SK-N-SH (cell line): Measurements from ENCODE around the gene TNRC6C. TPM values are rescaled to one million over a fixed set of nuclear protein-coding genes. Genes with fewer than 3 reads are reported as not detected.

ENCODE experiments used
- CTCF ChIA-PET: fragments of 300-600, 350-600 bp; formaldehyde crosslinking; extraction: SDS; loops from one replicate; lab custom pipeline; 2021; lab: Yijun Ruan, JAX
- POLR2A ChIA-PET: fragments of 350-600 bp; sonication (Branson Sonifier 250); formaldehyde crosslinking; extraction: SDS; loops from one replicate; lab custom pipeline; 2020; ENCODE audit warnings: antibody characterized with exemption, inconsistent platforms; lab: Yijun Ruan, JAX
- DNase-seq: peaks from one replicate; pipeline ENCODE4 v3.0.0; 2012
- H2AFZ ChIP-seq: fragments of 200-600 bp; sonication (generic); 2 replicates; pipeline ENCODE4 v1.8.1; 2016; ENCODE audit warnings: antibody characterized with exemption, mild to moderate bottlenecking, low read depth
- H3F3A ChIP-seq: fragments of 200-600 bp; sonication (generic); replicated peaks from 2 replicates; pipeline ENCODE3; 2016; ENCODE audit warnings: antibody characterized with exemption, mild to moderate bottlenecking; ENCODE audit not compliant: insufficient read depth
- H3K27ac ChIP-seq, 2 experiments: fragments of 200-500 bp in 1 of 2; fragments of 200-600 bp in 1 of 2; sonication (Bioruptor generic) in 1 of 2; sonication (generic), shearing (Covaris generic) in 1 of 2; 2 replicates each; pipeline versions ENCODE4 v1.5.1 to v1.6.1; 2014 to 2016; ENCODE audit warnings: low read depth in 2 of 2, inconsistent platforms in 1 of 2, low read length in 1 of 2, mild to moderate bottlenecking in 1 of 2, mixed read lengths in 1 of 2
- H3K27me3 ChIP-seq: fragments of 200-600 bp; sonication (generic), shearing (Covaris generic); 2 replicates; pipeline ENCODE4 v1.6.1; 2016; ENCODE audit warnings: mixed run types; ENCODE audit not compliant: insufficient read depth
- H3K36me3 ChIP-seq, 2 experiments: fragments of 200-500 bp in 1 of 2; fragments of 200-600 bp in 1 of 2; sonication (Bioruptor generic) in 1 of 2; sonication (generic) in 1 of 2; replicated peaks in 1 of 2; 2 replicates each; pipeline versions ENCODE3 to v1.5.1; 2014 to 2016; ENCODE audit warnings: low read length in 1 of 2, mild to moderate bottlenecking in 1 of 2; ENCODE audit not compliant: insufficient read depth in 2 of 2, control insufficient read depth in 1 of 2
- H3K4me1 ChIP-seq, 2 experiments: fragments of 200-500 bp in 1 of 2; fragments of 200-600 bp in 1 of 2; sonication (Bioruptor generic) in 1 of 2; sonication (generic), shearing (Covaris generic) in 1 of 2; 2 replicates each; pipeline versions ENCODE4 v1.5.1 to v1.6.1; 2014 to 2016; ENCODE audit warnings: low read depth in 1 of 2, low read length in 1 of 2, mixed run types in 1 of 2; ENCODE audit not compliant: insufficient read depth in 2 of 2, control insufficient read depth in 1 of 2
- H3K4me2 ChIP-seq: fragments of 200-600 bp; sonication (generic), shearing (Covaris generic); 2 replicates; pipeline ENCODE4 v1.6.1; 2017; ENCODE audit warnings: mixed run types
- H3K4me3 ChIP-seq, 2 experiments: fragments of 200-500 bp in 1 of 2; fragments of 200-600 bp in 1 of 2; sonication (Bioruptor generic) in 1 of 2; sonication (generic), shearing (Covaris generic) in 1 of 2; 2 replicates each; pipeline versions ENCODE4 v1.5.1 to v1.8.1; 2014 to 2016; ENCODE audit warnings: low read depth in 2 of 2, inconsistent platforms in 1 of 2, low read length in 1 of 2, mild to moderate bottlenecking in 1 of 2, mixed read lengths in 1 of 2, moderate library complexity in 1 of 2
- H3K79me2 ChIP-seq: fragments of 200-600 bp; sonication (generic); 2 replicates; pipeline ENCODE4 v1.8.1; 2017; ENCODE audit warnings: mild to moderate bottlenecking; ENCODE audit not compliant: insufficient read depth
- H3K9ac ChIP-seq: fragments of 200-600 bp; sonication (generic); 2 replicates; pipeline ENCODE4 v1.6.1; 2017; ENCODE audit warnings: mixed run types
- H3K9me2 ChIP-seq: fragments of 200-600 bp; sonication (generic); 2 replicates; pipeline ENCODE4 v1.6.1; 2017; ENCODE audit warnings: mixed run types
- H3K9me3 ChIP-seq: fragments of 200-600 bp; sonication (generic); 2 replicates; pipeline ENCODE4 v1.6.1; 2017; ENCODE audit warnings: mixed run types, mild to moderate bottlenecking, moderate library complexity
- H4K20me1 ChIP-seq: fragments of 200-600 bp; sonication (generic); 2 replicates; pipeline ENCODE4 v1.6.1; 2017; ENCODE audit warnings: mild to moderate bottlenecking, mixed run types; ENCODE audit not compliant: insufficient read depth
- FOXM1 ChIP-seq: IDR thresholded peaks from 2 replicates; pipeline ENCODE4 v1.4.0; 2012; ENCODE audit warnings: low read depth, mild to moderate bottlenecking
- GABPA ChIP-seq: IDR thresholded peaks from 2 replicates; pipeline ENCODE4 v1.4.0; 2012; ENCODE audit warnings: low read depth, mild to moderate bottlenecking
- MEF2A ChIP-seq: IDR thresholded peaks from 2 replicates; pipeline ENCODE4 v1.4.0; 2012; ENCODE audit warnings: low read depth, borderline replicate concordance
- MXI1 ChIP-seq: IDR thresholded peaks from 2 replicates; pipeline ENCODE4 v1.6.1; 2012; ENCODE audit warnings: mild to moderate bottlenecking, low read depth, low read length, improper control_type of control experiment
- NFIC ChIP-seq: IDR thresholded peaks from 2 replicates; pipeline ENCODE4 v1.4.0; 2012; ENCODE audit warnings: borderline replicate concordance
- NRF1 ChIP-seq: IDR thresholded peaks from 2 replicates; pipeline ENCODE4 v1.6.1; 2012; ENCODE audit warnings: low read depth, mild to moderate bottlenecking, low read length
- RXRA ChIP-seq: IDR thresholded peaks from 2 replicates; pipeline ENCODE4 v1.4.0; 2012; ENCODE audit warnings: low read depth, mild to moderate bottlenecking, borderline replicate concordance
- TEAD4 ChIP-seq: IDR thresholded peaks from 2 replicates; pipeline ENCODE4 v1.4.0; 2012; ENCODE audit warnings: mild to moderate bottlenecking, borderline replicate concordance; ENCODE audit not compliant: insufficient read depth
- YY1 ChIP-seq: IDR thresholded peaks from 2 replicates; pipeline ENCODE4 v1.4.0; 2012; ENCODE audit warnings: low read depth, mild to moderate bottlenecking
- WGBS: methylation state at CpG from one replicate; pipeline ENCODE4 v1.1.6; 2017; ENCODE audit warnings: low lambda C conversion rate; 5-methylcytosine and 5-hydroxymethylcytosine counted together
- polyA plus RNA-seq, 3 experiments: library from polyadenylated mRNA; depleted of rRNA; stranded (reverse); fragments of >200 nt; gene quantifications; 2 replicates each; pipeline ENCODE4 v1.2.3, GENCODE V29; 2012
- TF ChIP-seq, protein P1 (sequence below): fragments of 150-350 bp; IDR thresholded peaks from 2 replicates; pipeline ENCODE4 v1.6.1; 2016; ENCODE audit warnings: mild to moderate bottlenecking, low read depth, low read length
- TF ChIP-seq, protein P2 (sequence below): fragments of 200-600 bp; sonication (generic); IDR thresholded peaks from 2 replicates; pipeline ENCODE4 v1.6.1; 2017; ENCODE audit warnings: antibody characterized with exemption, mild to moderate bottlenecking, moderate library complexity
- TF ChIP-seq, protein P3 (sequence below): IDR thresholded peaks from 2 replicates; pipeline ENCODE4 v1.6.1; 2012; ENCODE audit warnings: mild to moderate bottlenecking, low read depth, low read length, moderate library complexity
- TF ChIP-seq, protein P4 (sequence below): fragments of 150-350 bp; IDR thresholded peaks from 2 replicates; pipeline ENCODE4 v1.6.1; 2017; ENCODE audit warnings: antibody characterized with exemption, low read length, low read depth, borderline replicate concordance

TNRC6C gene
- polyA plus RNA-seq, 1 of the 3 experiments (the other 2 are of a cell fraction) = 2.2 TPM

DNA sequence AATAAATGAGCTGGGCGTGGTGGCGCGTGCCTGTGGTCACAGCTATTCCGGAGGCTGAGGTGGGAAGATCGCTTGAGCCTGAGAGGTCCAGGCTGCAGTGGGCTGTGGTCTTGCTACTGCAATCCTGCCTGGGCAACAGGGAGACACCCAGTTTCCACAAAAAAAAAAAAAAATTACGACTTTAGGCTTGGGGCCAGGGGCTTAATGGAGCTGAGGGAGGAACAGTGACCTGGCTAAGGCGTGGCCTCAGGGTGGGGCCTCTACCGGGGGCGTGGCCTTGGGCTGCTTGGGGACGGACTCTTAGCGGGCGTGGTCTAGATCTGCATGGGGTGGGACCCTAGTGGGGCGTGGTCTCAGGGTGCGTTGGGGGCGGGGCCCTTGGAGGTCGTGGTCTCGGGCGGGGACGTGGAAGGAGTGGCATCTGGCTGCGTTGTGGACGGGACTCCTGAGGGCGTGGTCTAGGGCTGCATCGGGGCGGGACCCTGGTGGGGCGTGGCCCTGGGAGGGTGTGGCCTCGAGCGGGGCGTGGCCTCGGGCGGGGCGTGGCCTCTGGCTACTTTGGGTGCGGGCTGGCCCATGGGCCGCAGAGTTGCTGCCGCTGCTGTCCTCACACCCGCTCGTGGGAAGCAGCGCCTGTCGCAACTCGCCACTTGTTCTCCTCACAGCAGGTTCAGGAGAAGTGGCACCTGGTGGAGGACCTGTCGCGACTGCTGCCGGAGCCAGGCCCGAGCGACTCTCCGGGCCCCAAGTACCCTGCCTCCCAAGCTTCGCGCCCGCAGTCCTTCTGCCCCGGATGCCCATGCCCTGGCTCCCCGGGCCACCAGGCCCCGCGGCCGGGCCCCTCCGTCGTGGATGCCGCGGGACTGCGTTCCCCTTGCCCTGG lies 181.9 kb downstream of the TNRC6C start:
- ChIA-PET CTCF (interaction anchor here (0.8 to 1.8 kb wide), 4 partner anchors 28 to 111 kb away, joined by 3 to 10 read pairs (median 4); partner anchors contain the start of gene SYNGR2), POLR2A (interaction anchor here (0.6 kb wide), 2 partner anchors 9 to 244 kb away, joined by 3 read pairs; no protein-coding TSS in a partner anchor)

More for the DNA sequence above, 181.9 kb downstream of the TNRC6C start:
- WGBS = 61% methylated on average over 41 of the region's 58 CpGs
- Histone ChIP-seq H3K4me2 (no peak overlapping the region), H3K27ac (no peak overlapping the region), H3K9me2 (no peaks in the 10 kb centered on the region), H2AFZ (no peak overlapping the region; the same call in 1 of the 2 replicates), H3K4me3 (no peak overlapping the region), H3F3A (peaks cover 3% of the 10 kb centered on the region), H3K27me3 (no peaks in the 10 kb centered on the region), H3K79me2 (no peaks in the 10 kb centered on the region), H4K20me1 (no peaks in the 10 kb centered on the region), H3K36me3 (no peaks in the 10 kb centered on the region), H3K4me1 (peaks cover 4 to 19% of the 10 kb centered on the region in 2 experiments; a peak in 2 of 4 replicates), H3K9ac (no peak overlapping the region), H3K9me3 (no peaks in the 10 kb centered on the region)
- DNase-seq = peak; percentile 96
- no peak for TF ChIP-seq GABPA
- TF ChIP-seq NFIC = no peak
- TF ChIP-seq, protein P1, sequence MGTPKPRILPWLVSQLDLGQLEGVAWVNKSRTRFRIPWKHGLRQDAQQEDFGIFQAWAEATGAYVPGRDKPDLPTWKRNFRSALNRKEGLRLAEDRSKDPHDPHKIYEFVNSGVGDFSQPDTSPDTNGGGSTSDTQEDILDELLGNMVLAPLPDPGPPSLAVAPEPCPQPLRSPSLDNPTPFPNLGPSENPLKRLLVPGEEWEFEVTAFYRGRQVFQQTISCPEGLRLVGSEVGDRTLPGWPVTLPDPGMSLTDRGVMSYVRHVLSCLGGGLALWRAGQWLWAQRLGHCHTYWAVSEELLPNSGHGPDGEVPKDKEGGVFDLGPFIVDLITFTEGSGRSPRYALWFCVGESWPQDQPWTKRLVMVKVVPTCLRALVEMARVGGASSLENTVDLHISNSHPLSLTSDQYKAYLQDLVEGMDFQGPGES = no peak
- TF ChIP-seq FOXM1 = no peak
- TF ChIP-seq, protein P2, sequence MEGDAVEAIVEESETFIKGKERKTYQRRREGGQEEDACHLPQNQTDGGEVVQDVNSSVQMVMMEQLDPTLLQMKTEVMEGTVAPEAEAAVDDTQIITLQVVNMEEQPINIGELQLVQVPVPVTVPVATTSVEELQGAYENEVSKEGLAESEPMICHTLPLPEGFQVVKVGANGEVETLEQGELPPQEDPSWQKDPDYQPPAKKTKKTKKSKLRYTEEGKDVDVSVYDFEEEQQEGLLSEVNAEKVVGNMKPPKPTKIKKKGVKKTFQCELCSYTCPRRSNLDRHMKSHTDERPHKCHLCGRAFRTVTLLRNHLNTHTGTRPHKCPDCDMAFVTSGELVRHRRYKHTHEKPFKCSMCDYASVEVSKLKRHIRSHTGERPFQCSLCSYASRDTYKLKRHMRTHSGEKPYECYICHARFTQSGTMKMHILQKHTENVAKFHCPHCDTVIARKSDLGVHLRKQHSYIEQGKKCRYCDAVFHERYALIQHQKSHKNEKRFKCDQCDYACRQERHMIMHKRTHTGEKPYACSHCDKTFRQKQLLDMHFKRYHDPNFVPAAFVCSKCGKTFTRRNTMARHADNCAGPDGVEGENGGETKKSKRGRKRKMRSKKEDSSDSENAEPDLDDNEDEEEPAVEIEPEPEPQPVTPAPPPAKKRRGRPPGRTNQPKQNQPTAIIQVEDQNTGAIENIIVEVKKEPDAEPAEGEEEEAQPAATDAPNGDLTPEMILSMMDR = no peak
- TF ChIP-seq, protein P3, sequence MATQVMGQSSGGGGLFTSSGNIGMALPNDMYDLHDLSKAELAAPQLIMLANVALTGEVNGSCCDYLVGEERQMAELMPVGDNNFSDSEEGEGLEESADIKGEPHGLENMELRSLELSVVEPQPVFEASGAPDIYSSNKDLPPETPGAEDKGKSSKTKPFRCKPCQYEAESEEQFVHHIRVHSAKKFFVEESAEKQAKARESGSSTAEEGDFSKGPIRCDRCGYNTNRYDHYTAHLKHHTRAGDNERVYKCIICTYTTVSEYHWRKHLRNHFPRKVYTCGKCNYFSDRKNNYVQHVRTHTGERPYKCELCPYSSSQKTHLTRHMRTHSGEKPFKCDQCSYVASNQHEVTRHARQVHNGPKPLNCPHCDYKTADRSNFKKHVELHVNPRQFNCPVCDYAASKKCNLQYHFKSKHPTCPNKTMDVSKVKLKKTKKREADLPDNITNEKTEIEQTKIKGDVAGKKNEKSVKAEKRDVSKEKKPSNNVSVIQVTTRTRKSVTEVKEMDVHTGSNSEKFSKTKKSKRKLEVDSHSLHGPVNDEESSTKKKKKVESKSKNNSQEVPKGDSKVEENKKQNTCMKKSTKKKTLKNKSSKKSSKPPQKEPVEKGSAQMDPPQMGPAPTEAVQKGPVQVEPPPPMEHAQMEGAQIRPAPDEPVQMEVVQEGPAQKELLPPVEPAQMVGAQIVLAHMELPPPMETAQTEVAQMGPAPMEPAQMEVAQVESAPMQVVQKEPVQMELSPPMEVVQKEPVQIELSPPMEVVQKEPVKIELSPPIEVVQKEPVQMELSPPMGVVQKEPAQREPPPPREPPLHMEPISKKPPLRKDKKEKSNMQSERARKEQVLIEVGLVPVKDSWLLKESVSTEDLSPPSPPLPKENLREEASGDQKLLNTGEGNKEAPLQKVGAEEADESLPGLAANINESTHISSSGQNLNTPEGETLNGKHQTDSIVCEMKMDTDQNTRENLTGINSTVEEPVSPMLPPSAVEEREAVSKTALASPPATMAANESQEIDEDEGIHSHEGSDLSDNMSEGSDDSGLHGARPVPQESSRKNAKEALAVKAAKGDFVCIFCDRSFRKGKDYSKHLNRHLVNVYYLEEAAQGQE = no peak
- TF ChIP-seq MXI1 = no peak
- TF ChIP-seq RXRA = no peak
- no peak for TF ChIP-seq NRF1
- TF ChIP-seq, protein P4, sequence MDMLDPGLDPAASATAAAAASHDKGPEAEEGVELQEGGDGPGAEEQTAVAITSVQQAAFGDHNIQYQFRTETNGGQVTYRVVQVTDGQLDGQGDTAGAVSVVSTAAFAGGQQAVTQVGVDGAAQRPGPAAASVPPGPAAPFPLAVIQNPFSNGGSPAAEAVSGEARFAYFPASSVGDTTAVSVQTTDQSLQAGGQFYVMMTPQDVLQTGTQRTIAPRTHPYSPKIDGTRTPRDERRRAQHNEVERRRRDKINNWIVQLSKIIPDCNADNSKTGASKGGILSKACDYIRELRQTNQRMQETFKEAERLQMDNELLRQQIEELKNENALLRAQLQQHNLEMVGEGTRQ = no peak
- no peak for TF ChIP-seq TEAD4
- no peak for TF ChIP-seq MEF2A
- TF ChIP-seq YY1 = no peak
